Measurements from ENCODE around the gene CNMD. TPM values are rescaled to one million over a fixed set of nuclear protein-coding genes. Genes with fewer than 3 reads are reported as not detected.

CNMD gene
- total and polyA plus RNA-seq, 12 donors, result 0.11 TPM; not detected in 11

DNA sequence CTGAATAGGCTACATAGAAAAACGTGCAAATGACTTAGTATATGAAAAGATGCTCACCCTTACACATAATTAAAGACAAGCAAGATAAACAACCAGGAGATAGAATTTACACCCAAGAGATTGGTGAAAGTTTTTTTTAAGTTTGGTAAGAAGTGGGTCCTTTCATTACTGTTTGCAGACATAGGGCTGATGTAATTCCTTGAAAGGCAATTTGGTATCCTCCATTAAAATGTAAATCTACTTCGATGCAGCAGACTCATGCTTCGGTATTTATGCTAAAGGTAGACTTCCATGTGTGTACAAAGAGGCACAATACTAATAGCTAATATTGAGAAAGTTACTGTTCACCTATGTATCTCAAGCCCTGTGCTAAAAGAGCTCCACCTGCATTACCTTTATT is 33.5 kb downstream of the CNMD start:
- DNase-seq, result no peak
- Histone ChIP-seq H3K27me3 (no peaks in the 10 kb centered on the region), H3K4me3 (no peak overlapping the region), H3K9me3 (replicated peaks in 1 of 3) (no peaks in the 10 kb centered on the region), H3K36me3 (replicated peaks in 1 of 2) (no peaks in the 10 kb centered on the region), H3K4me1 (replicated peaks in 1 of 2) (no peaks in the 10 kb centered on the region), H3K27ac (no peak overlapping the region)
- intact Hi-C loops (cut with DNase I), result no loop called here
- WGBS, 4 donors, result 77 to 82% (median 81%) methylated on average over 3 of the region's 3 CpGs
- TF ChIP-seq POLR2A (IDR thresholded peaks at IDR 0.05), result no peak
- TF ChIP-seq, protein P1, sequence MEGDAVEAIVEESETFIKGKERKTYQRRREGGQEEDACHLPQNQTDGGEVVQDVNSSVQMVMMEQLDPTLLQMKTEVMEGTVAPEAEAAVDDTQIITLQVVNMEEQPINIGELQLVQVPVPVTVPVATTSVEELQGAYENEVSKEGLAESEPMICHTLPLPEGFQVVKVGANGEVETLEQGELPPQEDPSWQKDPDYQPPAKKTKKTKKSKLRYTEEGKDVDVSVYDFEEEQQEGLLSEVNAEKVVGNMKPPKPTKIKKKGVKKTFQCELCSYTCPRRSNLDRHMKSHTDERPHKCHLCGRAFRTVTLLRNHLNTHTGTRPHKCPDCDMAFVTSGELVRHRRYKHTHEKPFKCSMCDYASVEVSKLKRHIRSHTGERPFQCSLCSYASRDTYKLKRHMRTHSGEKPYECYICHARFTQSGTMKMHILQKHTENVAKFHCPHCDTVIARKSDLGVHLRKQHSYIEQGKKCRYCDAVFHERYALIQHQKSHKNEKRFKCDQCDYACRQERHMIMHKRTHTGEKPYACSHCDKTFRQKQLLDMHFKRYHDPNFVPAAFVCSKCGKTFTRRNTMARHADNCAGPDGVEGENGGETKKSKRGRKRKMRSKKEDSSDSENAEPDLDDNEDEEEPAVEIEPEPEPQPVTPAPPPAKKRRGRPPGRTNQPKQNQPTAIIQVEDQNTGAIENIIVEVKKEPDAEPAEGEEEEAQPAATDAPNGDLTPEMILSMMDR (IDR thresholded peaks at IDR 0.05), result no peak

DNA sequence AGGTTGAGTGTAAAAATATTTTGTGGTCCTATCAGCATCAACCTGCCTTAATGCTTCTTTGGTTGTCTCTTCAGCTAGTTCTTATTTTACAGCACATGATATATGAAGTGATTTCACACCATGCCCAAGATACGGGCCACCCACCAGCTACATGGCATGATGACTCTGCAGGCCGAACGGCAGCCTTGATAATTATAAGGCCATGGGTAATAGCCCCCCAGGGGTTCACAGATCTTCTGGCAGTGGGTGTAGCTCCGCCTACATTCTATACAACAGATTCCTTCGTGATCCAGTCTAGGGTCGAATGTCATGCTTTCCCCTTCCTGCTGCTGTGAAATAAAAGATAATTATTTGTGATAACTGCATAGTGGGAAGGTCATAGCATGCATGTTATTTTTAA is 36.1 kb downstream of the CNMD start:
- H3K36me3 ChIP-seq (replicated peaks in 1 of 2), result no peaks in the 10 kb centered on the region
- TF ChIP-seq, protein P1 (IDR thresholded peaks at IDR 0.05), result no peak
- no peak for TF ChIP-seq POLR2A (IDR thresholded peaks at IDR 0.05)
- WGBS, 4 donors, result 66 to 76% (median 74%) methylated on average over 6 of the region's 6 CpGs
- no peaks in the 10 kb centered on the region for H3K9me3 ChIP-seq (replicated peaks in 1 of 3)
- no peaks in the 10 kb centered on the region for H3K4me1 ChIP-seq (replicated peaks in 1 of 2)
- H3K27me3 ChIP-seq, result no peaks in the 10 kb centered on the region
- no peak overlapping the region for H3K27ac ChIP-seq
- H3K4me3 ChIP-seq, result no peak overlapping the region
- intact Hi-C loops (cut with DNase I), result no loop called here
- DNase-seq, result no peak

DNA sequence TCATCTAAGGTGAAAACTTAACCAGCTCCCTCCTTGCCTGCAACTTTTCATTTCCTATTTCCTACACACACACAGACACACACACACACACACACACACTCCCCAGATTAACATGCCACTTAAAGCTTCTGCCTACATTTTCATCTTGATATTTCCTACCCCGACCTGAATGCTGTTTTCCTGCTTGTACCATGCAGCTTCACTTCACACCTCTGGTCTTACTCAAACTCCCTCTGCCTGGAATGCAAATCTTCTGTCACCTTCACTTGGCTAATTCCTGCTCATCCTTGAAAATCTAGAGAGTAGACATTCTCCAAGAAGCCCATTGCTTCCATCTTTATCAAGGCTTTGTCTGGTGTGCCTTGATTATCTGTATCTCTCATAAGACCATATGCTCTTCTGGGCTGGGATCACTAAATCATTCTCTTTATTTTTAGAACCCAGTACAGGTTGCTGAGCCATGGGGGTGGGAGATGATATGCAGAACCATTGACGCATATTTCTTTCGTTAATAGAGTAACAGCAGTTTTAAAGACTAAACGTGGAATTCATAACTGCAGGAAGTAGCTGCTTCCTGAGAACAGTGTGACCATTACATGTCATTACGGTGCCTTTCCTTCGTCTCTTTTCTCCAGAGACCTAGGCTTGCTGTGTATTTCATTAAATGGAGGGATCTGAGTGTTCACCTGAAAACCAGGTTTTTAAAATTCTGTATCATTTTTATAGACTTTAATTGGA is 37.7 kb downstream of the CNMD start:
- DNase-seq, result no peak
- WGBS, 4 donors, result 69 to 72% (median 71%) methylated on average over 6 of the region's 6 CpGs
- Histone ChIP-seq H3K36me3 (replicated peaks in 1 of 2) (no peaks in the 10 kb centered on the region), H3K27ac (no peak overlapping the region), H3K27me3 (no peaks in the 10 kb centered on the region), H3K9me3 (replicated peaks in 1 of 3) (no peaks in the 10 kb centered on the region), H3K4me3 (no peak overlapping the region), H3K4me1 (replicated peaks in 1 of 2) (no peaks in the 10 kb centered on the region)
- no peak for TF ChIP-seq POLR2A (IDR thresholded peaks at IDR 0.05)
- TF ChIP-seq, protein P1 (IDR thresholded peaks at IDR 0.05), result no peak
- intact Hi-C loops (cut with DNase I), result no loop called here

DNA sequence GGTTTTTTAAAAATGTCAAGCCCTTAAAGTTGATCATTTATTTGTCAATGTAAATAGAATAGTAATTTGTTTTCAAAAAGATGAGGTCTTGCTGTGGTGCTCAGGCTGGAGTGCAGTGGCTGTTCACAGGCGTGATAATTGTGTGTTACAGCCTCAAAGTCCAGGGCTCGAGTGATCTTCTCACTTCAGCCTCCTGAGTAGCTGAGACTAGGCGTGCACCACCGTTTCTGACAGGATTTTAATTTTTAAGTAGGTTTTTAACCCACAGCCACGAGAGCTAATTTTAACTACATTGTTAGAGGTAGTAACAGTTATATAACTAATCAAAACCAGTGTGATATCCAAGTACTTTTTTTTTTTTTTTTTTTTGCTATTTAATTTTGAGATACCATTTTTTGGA is 43.1 kb downstream of the CNMD start:
- no peak overlapping the region for H3K27ac ChIP-seq
- TF ChIP-seq, protein P1 (IDR thresholded peaks at IDR 0.05), result no peak
- TF ChIP-seq POLR2A (IDR thresholded peaks at IDR 0.05), result no peak
- intact Hi-C loops (cut with DNase I), result no loop called here
- H3K27me3 ChIP-seq, result no peaks in the 10 kb centered on the region
- H3K9me3 ChIP-seq (replicated peaks in 1 of 3), result no peaks in the 10 kb centered on the region
- H3K36me3 ChIP-seq (replicated peaks in 1 of 2), result no peaks in the 10 kb centered on the region
- H3K4me1 ChIP-seq (replicated peaks in 1 of 2), result no peaks in the 10 kb centered on the region
- H3K4me3 ChIP-seq, result no peak overlapping the region
- 93 to 97% (median 95%) methylated on average over 5 of the region's 5 CpGs for WGBS, 4 donors
- DNase-seq, result no peak

Data from adrenal gland (tissue), 12 donors.